SIG-M5 treated with dmso at 0.1 percent for 504 hours (cell line): ENCODE results near the gene BDH1.
"Not testable (repeated sequence)": the region's sequence is repeated elsewhere in the genome, so short reads cannot be mapped to it uniquely, and the experiment has no call there.

Experiments used
- DNase-seq: peaks from one replicate; lab custom pipeline; 2025; ENCODE audit not compliant: unreplicated experiment; lab: John Stamatoyannopoulos, UW

BDH1 gene

DNA sequence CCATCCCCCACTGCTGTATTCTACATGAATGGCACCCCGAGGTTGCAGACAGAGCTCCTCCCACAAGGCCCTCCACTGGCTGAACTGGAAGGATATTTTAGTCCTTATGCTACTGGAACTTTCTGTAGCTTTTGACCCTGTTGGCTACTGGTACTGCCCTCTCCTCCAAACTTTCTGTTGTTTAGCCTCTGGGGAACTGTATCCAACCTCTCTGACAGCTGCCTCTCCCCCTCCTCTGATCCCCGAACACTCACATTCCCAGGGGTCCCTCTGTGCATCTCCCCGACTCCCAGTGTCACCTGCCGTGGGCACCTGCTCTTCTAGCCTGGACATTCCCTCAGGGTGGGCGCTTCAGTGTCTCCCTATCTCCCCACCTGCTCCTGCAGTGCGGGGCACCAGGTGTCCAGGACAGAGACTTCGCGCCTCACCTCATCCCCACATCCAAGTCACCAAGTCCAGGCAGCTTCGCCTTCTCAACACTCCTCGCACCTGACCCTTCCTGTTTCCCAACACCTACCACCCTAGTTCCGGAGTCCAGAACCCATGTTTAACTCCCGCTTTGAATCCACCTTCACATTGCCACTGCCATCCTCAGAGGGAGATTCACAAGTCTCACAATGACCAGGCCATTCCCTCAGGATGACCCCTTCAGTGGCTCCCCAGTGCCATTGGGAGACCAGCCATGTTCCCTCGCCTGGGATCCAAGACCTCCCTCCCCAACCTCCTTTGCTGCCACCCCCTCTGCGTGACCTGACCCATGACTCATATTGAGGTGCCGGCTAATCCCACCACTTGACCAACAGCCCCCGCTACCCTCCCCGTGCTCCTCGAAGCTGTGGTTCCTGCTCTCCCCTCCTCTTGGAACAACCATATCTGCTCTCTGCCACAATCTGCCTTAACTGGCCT is 34.2 kb downstream of the BDH1 start:
- no peak for DNase-seq

DNA sequence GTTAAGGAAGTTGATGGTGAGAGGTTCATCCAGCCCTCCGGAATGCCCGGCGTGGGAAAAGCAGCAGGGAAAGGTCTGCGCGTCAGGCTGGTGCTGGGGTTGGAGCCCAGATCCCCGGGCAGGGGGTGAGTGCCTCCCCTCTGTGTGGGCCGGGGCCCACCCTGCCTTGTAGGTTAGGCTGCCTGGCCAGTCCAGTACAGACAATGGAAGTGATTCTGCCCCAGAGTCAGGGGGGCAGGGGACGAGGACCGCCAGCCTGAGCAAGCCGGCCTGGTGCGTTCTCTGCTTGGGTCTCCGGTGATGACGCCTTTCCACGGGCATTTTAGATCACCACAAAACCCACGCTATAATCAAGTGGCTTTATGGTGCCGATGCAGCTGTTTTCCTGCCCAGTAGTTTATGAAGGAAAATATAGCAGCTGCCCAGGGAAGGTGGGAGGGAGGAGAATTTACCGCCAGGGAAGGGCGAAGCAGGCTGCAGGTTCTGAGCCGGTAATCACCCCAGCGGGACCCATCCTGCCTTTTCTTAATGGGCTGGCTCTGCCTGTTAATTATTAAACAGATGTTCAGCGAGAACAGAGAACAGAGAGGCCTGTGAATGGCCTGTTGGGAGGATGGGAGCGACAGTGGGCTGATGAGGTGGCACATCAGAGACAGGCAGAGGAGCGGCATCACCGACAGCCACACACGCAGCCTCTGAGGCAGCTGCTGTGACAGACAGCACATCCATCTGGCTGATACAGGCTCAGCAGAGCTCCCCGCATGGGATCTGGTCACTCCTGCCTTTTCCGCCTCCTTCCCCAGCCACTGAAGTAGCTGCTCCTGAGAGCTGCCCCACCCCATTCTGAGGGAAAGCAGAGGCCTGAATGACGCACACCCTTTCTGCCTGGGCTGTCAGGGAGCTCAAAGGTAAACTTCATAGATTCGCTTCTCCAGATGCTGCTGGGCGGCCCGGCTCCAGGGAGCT is 35.2 kb downstream of the BDH1 start:
- DNase-seq, result no peak

DNA sequence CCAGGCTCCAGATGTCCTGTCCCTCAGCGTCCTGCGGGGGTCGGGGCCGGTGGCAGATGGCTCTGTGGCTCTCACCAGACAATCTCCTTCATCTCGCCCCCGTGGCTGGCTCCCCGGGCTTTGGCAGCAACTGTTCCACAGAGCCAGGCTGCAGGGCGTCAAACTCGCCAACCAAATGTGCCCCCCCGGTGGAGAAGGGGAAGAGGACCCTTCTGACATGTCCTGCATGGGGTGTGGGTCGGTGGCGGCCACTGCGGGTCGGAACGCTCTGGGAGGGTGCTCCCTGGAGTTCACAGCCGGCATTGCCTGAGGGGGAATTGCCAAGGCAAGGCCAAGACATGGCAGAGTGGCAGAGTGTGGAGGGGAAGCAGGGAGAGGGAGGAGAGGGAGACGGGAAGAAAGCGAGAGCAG is 36.0 kb downstream of the BDH1 start:
- DNase-seq, result no peak

DNA sequence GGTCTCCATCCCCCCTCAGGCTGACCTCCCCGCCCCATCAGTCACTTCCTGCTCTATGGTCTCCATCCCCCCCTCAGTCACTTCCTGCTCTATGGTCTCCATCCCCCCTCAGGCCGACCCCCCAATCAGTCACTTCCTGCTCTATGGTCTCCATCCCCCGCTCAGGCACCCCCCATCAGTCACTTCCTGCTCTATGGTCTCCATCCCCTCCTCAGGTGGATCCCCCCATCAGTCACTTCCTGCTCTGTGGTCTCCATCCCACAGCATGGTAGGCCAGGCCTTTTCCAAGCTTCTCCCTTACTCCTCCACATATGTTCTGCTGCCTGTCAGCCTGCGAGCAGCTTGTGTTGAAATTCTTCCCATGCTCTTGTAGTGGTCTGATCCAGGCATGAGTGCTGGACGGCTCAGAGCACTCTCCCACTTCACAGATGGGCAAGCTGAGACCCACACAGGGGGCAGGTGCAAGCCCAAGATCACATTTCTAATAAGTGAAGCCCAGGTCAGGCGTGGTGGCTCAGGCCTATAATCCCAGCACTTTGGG is 36.8 kb downstream of the BDH1 start:
- DNase-seq, result no peak

DNA sequence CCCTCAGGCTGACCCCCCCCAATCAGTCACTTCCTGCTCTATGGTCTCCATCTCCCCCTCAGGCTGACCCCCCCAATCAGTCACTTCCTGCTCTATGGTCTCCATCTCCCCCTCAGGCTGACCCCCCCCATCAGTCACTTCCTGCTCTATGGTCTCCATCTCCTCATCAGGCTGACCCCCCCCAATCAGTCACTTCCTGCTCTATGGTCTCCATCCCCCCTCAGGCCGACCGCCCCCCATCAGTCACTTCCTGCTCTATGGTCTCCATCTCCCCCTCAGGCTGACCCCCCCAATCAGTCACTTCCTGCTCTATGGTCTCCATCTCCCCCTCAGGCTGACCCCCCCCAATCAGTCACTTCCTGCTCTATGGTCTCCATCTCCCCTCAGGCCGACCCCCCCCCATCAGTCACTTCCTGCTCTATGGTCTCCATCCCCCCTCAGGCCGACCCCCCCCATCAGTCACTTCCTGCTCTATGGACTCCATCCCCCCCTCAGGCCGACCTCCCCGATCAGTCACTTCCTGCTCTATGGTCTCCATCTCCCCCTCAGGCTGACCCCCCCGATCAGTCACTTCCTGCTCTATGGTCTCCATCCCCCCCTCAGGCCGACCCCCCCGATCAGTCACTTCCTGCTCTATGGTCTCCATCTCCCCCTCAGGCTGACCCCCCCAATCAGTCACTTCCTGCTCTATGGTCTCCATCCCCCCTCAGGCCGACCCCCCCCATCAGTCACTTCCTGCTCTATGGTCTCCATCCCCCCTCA is 37.7 kb downstream of the BDH1 start:
- DNase-seq, result not testable (repeated sequence)

DNA sequence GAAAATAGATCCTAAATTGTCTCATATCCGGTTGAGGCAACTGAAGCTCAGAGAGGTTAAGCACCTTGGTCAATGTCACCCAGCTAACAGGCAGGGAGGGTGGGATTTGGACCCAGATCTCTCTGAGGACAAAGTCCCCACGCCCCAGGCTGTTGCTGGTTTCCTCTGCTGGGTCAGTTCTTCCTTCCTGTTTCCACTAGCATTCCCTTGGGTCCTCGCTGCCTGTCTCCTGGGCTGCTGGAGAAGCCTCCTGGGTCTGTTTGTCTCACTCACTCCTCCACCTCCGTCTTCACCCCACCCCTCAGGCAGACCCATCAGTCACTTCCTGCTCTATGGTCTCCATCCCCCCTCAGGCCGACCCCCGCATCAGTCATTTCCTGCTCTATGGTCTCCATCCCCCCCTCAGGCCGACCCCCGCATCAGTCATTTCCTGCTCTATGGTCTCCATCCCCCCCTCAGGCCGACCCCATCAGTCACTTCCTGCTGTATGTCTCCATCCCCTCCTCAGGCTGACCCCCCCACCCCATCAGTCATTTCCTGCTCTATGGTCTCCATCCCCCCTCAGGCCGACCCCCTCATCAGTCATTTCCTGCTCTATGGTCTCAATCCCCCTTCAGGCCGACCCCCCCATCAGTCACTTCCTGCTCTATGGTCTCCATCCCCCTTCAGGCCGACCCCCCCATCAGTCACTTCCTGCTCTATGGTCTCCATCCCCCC is 38.7 kb downstream of the BDH1 start:
- DNase-seq, result not testable (repeated sequence)

DNA sequence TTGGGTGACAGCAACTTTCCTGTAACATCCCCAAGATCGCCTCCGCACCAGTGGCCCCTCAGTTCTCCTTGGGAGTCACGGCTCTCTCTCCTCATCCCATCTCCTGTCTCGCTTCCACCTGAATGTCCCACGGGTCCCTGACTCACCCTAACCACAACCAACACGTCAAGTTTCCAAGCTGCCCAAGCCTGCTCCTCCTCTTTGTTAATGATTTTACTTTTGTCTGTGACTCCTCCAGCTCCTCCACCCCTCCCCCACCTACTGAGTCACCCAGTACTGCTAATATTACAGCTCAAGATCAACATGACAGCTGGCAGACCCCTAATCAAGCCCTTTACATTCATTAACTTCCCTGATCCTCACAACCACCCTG is 39.3 kb downstream of the BDH1 start:
- no peak for DNase-seq

DNA sequence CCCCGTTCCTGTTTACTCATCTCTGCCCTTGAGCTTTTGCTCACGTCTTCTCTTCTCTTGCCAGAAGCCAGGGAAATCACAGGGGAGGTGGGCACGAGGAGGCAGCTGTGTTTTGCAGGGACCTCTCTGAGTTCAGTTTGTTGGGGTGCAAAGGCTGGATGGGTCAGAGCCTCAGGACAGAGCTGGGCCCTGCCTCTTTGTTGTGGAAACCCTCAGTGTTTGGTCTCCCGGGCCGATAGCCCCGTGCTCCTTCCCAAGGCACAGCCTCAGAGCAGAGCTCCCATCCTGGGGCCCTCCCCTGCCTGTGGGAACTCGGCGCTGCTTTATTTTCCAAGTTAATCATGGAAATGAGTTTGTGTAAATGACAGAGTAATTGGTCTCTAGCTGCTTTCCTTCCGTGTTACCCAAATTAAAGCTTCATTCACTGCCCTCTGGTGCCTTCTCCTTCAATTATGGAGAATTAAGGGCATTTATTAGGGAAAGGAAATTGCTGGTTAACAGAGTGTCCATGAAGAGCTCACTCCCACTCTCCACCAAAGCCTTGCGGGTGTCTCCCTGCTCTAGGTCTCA is 40.9 kb downstream of the BDH1 start:
- no peak for DNase-seq

DNA sequence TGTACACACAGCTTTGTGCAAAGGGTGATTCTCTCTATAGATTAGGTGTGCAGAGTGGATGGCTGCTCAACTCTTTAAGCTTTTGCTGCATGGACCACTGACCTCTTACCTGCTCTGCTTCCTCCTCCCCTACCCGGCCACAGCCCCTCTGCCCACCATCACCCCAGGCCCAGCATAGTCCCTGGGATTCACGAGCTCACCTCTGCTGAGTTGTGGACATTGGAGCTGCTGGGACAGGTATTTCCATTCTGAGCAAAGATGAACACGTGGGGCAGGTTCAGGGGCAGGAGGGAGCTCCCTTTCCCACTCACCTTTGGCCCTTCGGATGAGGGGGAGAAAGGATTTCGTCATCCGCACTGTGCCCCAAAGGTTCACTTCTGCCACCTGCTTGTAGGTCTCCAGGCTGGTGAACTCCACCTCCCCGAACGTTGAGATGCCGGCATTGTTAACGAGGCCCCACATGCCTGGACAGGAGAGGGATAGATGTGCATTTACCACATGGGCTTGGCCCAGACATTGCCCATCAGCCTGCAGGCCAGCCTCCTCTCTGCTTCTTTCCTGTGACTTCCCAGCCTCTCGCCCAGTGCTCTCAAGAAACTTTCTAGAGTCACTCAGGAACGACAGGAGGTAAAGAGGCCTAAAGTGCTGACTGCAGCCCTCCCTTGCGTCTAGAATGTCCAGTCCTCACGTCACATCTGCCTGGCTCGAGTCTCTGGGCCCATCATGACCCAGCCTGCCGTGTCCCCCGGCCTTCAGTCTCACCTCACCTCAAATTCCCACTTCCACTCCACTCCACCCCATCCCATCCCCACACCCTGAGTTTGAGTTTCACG is 41.6 kb downstream of the BDH1 start:
- no peak for DNase-seq

DNA sequence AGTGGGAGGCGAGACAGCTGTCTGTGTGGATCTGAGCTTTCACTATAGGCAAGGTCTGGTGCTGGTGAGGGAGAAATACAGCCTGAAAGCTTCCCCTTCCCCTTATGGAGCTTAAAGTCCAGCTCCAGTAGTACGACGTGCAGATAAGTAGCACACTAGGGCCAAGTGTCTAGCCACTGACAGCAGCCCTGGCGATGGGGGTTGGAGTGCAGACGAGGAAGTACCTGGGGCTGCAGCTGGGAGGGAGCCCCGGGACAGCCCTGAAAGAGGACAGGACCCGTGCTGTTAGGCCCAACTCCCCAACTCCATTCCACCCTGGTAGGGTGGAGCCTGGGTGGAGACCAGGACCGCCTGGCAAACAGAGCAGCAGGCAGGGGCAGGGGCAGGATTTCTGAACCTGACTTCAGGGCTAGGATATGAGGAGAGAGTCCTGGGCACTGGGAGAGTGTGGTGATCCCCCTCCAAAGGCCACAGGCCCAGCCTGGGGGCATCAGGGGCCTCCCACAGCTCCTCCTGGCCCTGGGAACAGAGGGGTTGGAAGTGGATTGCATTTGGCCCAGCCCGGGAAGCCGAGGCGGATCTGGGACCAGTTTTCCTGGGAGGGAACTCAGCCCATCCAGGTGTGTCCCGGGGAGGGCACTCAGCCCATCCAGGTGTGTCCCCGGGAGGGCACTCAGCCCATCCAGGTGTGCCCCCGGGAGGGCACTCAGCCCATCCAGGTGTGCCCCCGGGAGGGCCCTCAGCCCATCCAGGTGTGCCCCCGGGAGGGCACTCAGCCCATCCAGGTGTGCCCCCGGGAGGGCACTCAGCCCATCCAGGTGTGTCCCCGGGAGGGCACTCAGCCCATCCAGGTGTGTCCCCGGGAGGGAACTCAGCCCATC is 42.8 kb downstream of the BDH1 start:
- DNase-seq, result no peak

DNA sequence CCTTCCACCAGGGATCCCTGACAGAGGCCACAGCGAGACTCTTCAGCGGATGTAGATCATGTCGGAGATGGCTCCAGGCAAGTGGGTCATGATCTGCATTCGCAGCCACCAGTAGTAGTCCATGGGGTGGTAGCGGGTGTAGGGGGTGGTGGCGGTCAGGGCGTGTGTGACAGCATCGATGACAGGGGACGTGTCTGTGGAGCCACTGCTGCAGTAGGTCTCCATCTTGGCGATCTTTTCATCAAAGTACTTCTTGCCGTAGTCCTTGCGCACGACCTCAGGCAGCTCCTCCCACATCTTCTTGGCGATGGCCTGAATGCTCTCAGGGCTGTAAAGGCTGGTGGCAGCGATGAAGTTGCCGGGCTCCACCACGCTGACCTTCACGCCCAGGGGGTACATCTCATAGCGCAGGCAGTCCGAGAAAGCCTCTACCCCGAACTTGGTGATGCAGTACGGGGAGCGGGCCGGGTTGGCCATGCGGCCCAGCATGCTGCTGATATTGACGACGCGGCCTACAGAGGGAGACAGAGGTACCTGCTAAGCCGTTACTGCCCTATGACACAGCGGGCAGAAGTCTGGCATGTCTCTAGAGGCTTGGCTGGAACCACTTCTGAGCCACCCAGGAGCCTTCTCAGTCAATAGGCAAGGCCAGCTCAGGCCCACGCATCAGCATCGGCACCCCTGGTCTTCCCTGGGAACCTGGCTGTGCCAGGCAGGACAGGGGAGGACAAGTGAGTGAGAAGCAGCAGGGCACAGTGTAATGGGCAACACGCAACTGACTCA is 43.7 kb downstream of the BDH1 start:
- DNase-seq, result no peak

DNA sequence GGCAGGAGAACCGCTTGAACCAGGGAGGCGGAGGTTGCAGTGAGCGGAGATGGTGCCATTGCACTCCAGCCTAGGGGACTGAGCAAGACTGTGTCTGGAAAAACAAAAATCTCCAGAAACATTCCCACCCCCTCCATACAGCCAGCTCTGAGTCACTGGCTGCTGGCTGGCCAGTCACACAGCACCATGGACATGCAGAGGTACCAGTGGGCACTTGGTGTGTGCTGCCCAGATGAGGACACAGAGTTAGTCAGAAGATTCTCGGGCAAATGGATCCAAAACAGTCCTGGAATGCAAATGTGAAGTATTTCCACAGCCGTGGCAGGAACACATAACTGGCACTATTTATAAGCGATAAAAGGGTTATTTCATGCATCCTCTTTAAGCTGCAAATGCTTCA is 44.6 kb downstream of the BDH1 start:
- no peak for DNase-seq

DNA sequence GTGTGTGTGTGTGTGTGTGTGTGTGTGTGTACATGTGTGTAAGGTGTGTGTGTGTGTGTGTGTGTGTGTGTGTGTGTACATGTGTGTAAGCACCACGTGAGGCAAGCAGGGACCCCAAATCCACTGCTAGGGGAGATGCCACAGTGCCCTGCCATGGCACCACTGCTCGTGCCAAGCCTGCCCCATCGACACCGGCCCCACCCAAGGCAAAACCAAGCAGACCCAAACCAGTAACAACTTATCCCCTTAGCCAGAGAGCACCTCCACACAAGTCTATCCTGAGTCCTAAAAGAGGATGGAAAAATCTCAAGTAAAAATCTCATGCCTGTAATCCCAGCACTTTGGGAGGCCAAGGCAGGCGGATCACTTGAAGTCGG is 45.1 kb downstream of the BDH1 start:
- DNase-seq, result no peak

DNA sequence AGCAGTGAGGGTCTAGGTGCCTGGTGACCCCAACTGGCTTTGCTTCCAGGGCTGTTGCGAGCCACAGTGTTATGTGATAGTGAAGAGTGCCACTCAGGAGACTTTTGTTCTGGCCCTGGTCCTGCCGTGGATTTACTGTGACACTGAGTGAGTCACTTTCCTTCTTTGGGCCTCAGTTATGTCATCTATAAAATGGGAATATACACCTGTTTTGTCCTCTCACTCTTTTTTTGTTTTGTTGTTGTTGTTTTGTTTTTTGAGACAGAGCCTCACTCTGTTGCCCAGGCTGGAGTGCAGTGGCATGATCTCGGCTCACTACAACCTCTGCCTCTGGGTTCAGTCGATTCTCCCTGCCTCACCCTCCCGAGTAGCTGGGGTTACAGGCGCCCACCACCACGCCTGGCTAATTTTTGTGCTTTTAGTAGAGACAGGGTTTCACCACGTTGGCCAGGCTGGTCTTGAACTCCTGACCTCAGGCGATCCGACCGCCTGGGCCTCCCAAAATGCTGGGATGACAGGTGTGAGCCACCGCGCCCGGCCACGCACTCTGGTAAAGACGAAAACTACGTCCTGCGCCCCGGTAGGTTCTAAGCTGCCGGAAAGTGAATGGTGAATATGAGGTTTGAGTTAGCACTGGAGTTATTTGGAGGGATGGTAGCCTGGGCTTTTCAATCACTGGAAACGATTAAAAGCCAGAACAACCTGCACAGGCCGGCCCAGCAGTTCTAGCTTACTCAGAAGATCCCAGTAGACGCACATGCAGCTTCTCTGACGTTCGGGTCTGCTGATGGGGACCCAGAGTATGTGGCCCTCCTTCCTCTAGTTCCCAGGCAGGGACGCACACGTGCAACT is 46.6 kb downstream of the BDH1 start:
- DNase-seq, result no peak

DNA sequence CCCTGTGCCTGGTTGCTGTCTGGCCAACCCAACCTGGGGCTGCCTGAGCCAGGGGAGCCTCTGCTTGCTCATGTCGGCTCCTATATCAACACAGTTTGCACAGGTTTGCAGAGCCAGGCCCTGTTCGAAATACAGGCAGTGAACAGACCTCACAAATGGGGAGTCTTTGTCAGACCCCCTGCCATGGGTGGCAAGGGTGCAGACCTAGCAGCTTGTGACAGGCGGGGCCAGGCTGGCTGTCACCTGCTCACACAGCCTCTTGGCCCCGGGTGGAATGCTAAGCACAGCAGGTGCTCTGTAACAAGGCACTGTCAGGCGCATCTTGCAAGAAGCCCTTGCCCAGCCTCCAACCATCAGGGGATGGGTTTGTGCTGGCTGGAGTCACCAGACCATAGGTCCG is 47.3 kb downstream of the BDH1 start:
- DNase-seq, result no peak

DNA sequence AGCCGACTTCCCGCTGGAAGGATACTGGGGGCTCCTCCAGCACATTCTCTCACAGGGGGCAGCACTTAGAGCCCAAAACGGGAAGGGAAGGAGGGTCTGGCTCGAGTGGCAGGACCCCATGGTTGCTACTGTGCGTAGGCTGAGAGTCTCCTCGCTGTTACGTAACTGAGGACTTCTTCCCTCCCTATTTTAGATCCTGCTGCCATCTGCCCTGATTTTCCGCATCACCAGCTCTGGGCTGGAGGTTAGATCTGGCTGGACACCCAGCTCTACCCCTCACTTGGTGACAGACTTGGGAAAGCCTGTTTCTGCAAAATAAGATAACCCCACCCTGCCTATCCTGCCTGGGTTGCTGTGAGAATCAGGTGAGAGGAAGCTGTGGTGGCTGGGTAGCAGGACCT is 47.7 kb downstream of the BDH1 start:
- no peak for DNase-seq
